ENCODE results near the gene BTBD18. TPM values are rescaled to one million over a fixed set of nuclear protein-coding genes. Genes with fewer than 3 reads are reported as not detected.

The BTBD18 gene
- total RNA-seq, 1 experiment from 2014 or later = 0.09 TPM

GRCh38 chr11:57763568-57763967 is 11.9 kb upstream of the BTBD18 start:
- TF ChIP-seq ZBTB21 (CRISPR knock-in tag; IDR thresholded peaks at IDR 0.05; ENCODE audit: borderline replicate concordance) = no peak
- no peak for TF ChIP-seq FOXP4 (CRISPR knock-in tag; IDR thresholded peaks at IDR 0.05)
- TF ChIP-seq, protein P1, sequence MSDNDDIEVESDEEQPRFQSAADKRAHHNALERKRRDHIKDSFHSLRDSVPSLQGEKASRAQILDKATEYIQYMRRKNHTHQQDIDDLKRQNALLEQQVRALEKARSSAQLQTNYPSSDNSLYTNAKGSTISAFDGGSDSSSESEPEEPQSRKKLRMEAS (CRISPR knock-in tag; IDR thresholded peaks at IDR 0.05) = no peak
- no peak for TF ChIP-seq NR1H2 (CRISPR knock-in tag; IDR thresholded peaks at IDR 0.05)
- no peak for TF ChIP-seq JUN (CRISPR knock-in tag; IDR thresholded peaks at IDR 0.05)
- Mint-ChIP-seq H3K4me3 (peak overlapping the region; percentile 99), H3K9me3 (peaks cover 5% of the 10 kb centered on the region), H3K4me1 (peaks cover 42% of the 10 kb centered on the region), H3K27me3 (ENCODE audit: low read depth) (no peaks in the 10 kb centered on the region), H3K27ac (peak overlapping the region; percentile 90), H3K36me3 (peaks cover 22% of the 10 kb centered on the region)
- DNase-seq (ENCODE audit: low spot score) (no peak), ATAC-seq (peak; percentile 46)
- CTCF ChIA-PET = interaction anchor here (0.5 to 8.0 kb wide), 7 partner anchors 12 to 751 kb away, joined by 3 to 110 read pairs (median 4); partner anchors contain the start of genes BTBD18 and SELENOH
- POLR2A ChIA-PET = interaction anchor here (0.6 to 8.2 kb wide), 5 partner anchors 9 to 281 kb away, joined by 3 to 188 read pairs (median 11); partner anchors contain the start of gene SELENOH

GRCh38 chr11:57762235-57762861 is 10.7 kb upstream of the BTBD18 start:
- peaks cover 19% of the 10 kb centered on the region for H3K36me3 Mint-ChIP-seq
- CTCF ChIA-PET = interaction anchor here (3.1 to 8.0 kb wide), 3 partner anchors 11 to 37 kb away, joined by 23 to 110 read pairs (median 43); partner anchors contain the start of gene BTBD18
- peak overlapping the region; percentile 96 for H3K27ac Mint-ChIP-seq
- DNase-seq (ENCODE audit: low spot score) (no peak), ATAC-seq (no peak)
- peak overlapping the region; percentile 99 for H3K4me3 Mint-ChIP-seq
- no peaks in the 10 kb centered on the region for H3K27me3 Mint-ChIP-seq (ENCODE audit: low read depth)
- no peak for TF ChIP-seq GABPB1 (CRISPR knock-in tag; IDR thresholded peaks at IDR 0.05)
- TF ChIP-seq SP1 (CRISPR knock-in tag; conservative IDR thresholded peaks at IDR 0.05) = no peak
- TF ChIP-seq CTCF (IDR thresholded peaks at IDR 0.05) = no peak
- TF ChIP-seq, protein P2, sequence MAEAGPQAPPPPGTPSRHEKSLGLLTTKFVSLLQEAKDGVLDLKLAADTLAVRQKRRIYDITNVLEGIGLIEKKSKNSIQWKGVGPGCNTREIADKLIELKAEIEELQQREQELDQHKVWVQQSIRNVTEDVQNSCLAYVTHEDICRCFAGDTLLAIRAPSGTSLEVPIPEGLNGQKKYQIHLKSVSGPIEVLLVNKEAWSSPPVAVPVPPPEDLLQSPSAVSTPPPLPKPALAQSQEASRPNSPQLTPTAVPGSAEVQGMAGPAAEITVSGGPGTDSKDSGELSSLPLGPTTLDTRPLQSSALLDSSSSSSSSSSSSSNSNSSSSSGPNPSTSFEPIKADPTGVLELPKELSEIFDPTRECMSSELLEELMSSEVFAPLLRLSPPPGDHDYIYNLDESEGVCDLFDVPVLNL (CRISPR knock-in tag; IDR thresholded peaks at IDR 0.05; ENCODE audit: borderline replicate concordance, low read depth) = no peak
- TF ChIP-seq FOXK1 (CRISPR knock-in tag; IDR thresholded peaks at IDR 0.05) = no peak
- TF ChIP-seq CREB1 (CRISPR knock-in tag; IDR thresholded peaks at IDR 0.05) = no peak
- TF ChIP-seq FOXJ3 (CRISPR knock-in tag; IDR thresholded peaks at IDR 0.05; ENCODE audit: borderline replicate concordance) = no peak
- TF ChIP-seq ZBTB21 (CRISPR knock-in tag; IDR thresholded peaks at IDR 0.05; ENCODE audit: borderline replicate concordance) = no peak
- TF ChIP-seq ZNF138 (CRISPR knock-in tag; conservative IDR thresholded peaks at IDR 0.05) = no peak
- no peak for TF ChIP-seq CREM (CRISPR knock-in tag; IDR thresholded peaks at IDR 0.05)
- TF ChIP-seq, protein P3, sequence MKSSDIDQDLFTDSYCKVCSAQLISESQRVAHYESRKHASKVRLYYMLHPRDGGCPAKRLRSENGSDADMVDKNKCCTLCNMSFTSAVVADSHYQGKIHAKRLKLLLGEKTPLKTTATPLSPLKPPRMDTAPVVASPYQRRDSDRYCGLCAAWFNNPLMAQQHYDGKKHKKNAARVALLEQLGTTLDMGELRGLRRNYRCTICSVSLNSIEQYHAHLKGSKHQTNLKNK (CRISPR knock-in tag; IDR thresholded peaks at IDR 0.05) = no peak
- TF ChIP-seq NR3C1 (CRISPR knock-in tag; conservative IDR thresholded peaks at IDR 0.05; ENCODE audit: low read depth) = no peak
- TF ChIP-seq, protein P4, sequence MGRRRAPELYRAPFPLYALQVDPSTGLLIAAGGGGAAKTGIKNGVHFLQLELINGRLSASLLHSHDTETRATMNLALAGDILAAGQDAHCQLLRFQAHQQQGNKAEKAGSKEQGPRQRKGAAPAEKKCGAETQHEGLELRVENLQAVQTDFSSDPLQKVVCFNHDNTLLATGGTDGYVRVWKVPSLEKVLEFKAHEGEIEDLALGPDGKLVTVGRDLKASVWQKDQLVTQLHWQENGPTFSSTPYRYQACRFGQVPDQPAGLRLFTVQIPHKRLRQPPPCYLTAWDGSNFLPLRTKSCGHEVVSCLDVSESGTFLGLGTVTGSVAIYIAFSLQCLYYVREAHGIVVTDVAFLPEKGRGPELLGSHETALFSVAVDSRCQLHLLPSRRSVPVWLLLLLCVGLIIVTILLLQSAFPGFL (CRISPR knock-in tag; IDR thresholded peaks at IDR 0.05; ENCODE audit: borderline replicate concordance) = no peak
- no peak for TF ChIP-seq ZNF232 (CRISPR knock-in tag; IDR thresholded peaks at IDR 0.05)
- TF ChIP-seq JAZF1 (CRISPR knock-in tag; IDR thresholded peaks at IDR 0.05) = no peak
- no peak for TF ChIP-seq USF2 (CRISPR knock-in tag; IDR thresholded peaks at IDR 0.05)
- no peak for TF ChIP-seq ZSCAN18 (CRISPR knock-in tag; IDR thresholded peaks at IDR 0.05)
- TF ChIP-seq FOXP1 (CRISPR knock-in tag; IDR thresholded peaks at IDR 0.05; ENCODE audit: borderline replicate concordance) = no peak
- TF ChIP-seq ZNF671 (CRISPR knock-in tag; IDR thresholded peaks at IDR 0.05) = no peak
- TF ChIP-seq E2F1 (CRISPR knock-in tag; IDR thresholded peaks at IDR 0.05) = no peak
- peaks cover 5% of the 10 kb centered on the region for H3K9me3 Mint-ChIP-seq
- peaks cover 39% of the 10 kb centered on the region for H3K4me1 Mint-ChIP-seq
- POLR2A ChIA-PET = interaction anchor here (0.6 to 8.2 kb wide), 4 partner anchors 16 to 262 kb away, joined by 3 to 188 read pairs (median 12); partner anchors contain the start of gene SELENOH
